GM19397 (cell line): ENCODE data around the gene PXDN.

Experiments used
- ATAC-seq: cut with Tn5 transposase; IDR thresholded peaks from one replicate; pipeline ENCODE4 v1.9.1; 2021; ENCODE audit warnings: mild to moderate bottlenecking, moderate library complexity; ENCODE audit not compliant: unreplicated experiment

The PXDN gene

DNA sequence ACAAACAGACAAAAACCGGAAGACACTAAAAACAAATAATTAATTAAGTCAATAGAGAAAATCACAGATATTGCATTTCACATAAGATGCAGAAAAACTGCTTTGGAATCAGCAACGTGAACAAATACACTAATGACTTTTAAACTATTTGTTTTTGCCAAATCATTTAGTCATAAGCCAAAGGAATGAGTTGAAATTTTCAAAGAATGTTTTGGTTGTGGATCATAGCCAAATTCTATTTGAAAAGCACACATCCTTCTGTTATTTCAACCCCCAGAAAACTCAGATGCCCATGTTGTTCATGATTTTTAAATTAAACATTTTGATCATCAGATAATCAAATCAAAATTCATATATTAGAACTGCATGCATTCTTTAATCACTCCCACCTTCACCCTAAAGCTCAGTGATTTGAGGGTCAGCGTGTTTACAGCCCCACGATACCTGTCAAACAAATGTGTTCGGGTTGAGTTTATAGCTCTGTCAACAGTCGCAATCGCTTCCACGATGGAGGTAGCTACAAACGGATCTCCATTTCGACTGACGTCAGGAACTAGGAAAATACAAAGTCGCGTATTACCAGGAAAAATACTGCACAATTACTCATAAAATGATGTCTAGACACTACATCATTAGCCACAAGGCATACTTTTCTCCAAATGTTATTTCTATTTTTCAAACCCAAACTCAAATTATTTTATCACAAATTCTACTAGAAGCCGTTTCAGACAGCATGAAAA is 90.2 kb downstream of the PXDN start:
- no peak for ATAC-seq

DNA sequence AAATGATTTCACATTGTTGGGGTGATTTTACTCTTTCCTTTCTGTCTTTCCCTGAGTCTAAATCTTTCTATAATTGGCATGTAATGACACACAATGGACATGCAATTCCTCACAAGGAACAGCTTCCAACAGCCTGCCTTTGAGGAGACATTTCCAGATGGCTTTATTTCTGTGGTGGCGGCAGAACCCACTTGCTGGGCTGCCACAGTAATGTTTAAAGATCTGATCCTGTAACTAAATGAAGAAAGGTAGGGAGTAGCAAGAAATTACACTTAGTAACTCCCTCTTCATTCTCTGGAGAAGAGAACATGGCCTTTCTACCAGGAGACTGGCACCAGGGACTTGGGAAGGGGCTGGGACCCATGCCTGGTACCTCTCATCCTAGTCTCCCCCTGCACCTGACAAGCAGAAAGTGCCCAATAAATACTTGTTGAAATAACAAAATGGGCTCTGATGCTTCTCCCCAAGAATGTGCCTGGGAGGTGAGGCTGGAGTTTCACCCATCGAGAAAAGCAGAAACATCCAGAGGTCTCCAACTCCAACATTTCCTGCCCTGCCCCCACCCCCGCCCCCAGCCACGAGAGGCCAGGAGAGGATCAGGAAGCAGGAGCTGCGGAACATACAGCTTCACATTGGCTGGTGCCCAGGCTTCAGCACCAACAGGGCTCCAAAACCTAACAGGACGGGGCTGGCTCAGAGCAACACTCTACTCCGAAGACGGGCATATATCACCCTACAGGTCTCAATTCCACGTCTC is 92.1 kb downstream of the PXDN start:
- no peak for ATAC-seq

DNA sequence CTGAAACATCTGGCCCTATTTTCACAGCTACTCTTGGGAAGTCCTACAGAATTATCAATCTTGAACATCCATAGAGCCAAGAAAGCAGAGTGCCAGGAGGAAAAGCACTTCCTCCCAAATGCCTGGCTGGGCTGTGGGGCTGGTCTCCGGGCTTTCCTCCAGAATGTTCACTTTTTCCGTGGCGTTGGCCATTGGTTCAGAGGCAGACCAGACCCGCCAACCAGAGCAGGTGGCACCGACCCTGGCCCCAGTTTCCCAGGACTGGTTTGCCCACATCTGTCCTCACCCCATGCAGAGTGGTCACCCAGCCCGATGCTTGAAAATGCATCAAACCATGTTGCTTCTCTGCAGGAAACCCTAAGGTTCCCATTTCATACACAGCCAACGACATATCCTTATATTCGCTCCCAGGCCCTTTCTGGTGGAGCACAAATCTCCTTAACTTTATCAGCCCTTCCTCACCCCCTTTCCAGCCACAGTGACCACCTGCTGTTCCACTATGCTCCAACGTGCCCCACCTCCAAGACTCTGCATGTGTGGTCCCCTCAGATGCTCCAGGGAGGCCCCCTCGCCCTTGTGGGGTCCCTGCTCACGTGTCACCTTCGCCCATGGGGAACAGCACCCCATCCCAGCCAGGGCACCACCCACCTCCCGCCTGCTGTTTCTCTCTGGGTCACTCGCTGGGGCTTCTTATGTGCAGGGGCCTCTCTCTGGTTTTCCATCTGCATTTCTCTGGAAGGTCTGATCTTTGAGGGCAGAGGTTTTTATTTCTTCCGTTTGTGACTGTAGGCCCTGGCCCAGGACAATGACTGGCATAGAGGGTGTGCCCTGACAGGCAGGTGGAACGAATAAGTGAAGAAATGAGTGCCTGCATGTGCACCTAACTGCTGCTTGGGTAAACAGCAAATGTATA is 92.9 kb downstream of the PXDN start:
- no peak for ATAC-seq

DNA sequence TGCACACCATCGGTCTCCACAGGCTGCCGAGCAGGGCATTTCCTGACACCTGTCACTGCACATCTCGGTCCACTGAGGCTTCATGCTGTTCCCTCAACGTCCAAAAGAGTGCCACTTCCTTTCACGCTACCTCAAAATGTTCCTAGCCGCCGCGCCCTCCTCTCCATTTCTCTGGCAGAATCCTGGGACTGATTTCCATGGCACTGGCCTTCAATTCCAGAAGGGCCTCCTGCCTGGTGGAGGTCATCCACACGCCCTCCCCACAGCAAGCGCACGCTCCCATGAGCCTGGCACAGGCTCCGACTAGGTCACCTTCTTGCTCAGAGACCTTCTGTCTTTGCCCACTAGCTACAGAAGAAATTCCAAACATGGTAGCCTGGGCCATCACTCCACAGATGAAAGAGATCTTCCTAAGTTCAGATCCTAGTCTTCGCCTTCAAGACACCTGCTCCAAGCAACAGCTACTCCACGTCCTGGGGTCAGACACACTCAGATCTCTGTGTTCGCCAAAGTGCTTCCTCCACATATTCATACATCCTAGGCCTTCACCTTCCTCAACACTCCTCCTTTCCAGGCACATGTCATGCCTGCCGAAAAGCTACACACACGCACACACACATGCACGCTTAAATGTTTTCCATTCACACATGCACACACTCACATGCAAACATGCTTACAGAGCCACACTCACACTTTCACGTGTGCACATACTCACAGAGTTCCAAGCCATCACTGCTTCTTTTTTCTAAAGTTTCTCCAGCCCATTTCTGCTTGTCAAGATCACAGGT is 94.0 kb downstream of the PXDN start:
- ATAC-seq: no peak

DNA sequence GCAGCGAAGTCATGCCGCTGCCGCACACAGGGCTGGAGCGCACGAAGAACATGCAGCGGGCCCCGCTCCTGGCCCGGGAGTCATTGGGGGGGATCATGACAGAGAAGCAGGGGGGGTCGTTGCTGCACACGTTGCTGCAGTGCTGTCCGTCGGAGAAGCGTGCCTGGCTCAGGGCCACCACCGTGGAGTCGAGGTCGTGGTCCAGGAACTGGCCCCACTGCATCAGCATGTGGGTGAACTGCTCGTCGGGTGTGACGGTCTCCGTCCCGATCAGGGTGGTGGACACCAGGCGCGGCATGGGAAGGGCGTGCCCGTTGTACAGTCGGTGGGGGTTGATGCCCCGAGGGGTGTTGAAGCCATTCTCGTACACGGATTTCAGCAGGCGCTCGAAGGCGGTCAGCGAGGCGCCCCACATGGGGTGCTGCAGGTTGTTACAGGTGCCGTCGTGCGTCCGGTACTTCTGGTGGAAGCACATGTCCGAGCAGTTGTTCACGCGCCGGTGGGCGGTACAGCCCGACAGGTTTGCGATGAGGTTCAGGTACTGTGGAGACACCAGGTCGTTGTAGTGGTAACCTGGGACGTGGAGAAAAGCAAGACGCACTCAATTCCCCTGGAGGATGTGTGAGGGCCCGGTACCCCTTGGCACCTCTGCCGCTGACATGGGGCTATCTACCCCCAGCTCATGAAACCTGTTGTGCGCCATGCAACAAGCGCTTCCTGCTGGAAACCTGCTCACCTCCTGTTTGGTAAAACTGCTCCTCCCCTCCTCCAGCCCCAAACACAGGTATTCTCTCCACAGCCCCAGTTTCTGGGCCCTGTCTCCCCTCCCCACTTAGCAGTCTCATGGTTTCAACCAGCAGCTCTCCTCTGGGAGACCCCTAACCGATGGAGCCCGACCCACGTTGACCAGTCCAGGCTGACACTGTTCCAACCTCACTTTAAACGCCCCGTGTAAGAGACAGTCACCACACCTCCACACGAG is 94.9 kb downstream of the PXDN start:
- no peak for ATAC-seq

DNA sequence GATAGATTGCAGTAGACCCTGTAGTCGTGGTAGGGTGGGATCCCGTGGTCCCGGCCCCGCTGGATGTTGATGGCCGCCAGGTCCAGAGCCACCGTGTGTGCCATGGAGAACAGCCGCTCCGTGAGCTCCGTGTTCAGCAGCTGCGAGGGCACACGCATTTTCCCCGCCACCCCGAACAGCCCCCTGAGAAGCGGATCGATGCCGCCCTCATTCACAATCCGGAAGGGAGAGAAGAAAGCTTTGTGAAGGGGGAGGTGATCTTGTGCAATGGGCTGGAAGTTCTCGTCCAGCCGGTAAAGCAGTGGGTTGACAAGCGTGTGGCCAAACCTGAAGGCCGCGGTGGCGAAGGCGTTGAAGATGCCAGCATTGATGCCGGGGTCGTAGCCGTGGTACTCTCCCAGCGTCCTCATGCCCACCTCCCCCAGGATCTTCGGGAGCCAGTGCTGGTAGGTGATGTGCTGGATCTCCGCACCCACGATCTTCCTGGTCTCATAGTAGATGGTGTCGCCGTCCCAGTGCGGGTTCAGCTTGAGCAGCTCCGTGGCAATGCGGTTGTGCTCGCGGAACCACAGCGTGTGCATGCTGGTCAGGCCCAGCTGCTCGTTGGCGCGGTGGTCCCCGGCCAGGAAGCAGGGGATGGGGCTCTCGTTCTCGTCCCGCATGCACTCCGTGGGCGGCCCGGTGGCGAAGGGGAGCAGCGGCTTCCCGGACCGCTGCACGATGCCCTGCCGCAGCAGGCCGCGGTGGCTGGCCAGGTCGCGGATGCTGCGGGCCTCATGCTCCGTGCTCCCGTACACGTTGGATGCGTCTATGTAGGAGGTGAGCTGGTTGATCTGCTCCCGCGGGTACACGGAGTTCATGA is 95.8 kb downstream of the PXDN start:
- ATAC-seq: no peak

DNA sequence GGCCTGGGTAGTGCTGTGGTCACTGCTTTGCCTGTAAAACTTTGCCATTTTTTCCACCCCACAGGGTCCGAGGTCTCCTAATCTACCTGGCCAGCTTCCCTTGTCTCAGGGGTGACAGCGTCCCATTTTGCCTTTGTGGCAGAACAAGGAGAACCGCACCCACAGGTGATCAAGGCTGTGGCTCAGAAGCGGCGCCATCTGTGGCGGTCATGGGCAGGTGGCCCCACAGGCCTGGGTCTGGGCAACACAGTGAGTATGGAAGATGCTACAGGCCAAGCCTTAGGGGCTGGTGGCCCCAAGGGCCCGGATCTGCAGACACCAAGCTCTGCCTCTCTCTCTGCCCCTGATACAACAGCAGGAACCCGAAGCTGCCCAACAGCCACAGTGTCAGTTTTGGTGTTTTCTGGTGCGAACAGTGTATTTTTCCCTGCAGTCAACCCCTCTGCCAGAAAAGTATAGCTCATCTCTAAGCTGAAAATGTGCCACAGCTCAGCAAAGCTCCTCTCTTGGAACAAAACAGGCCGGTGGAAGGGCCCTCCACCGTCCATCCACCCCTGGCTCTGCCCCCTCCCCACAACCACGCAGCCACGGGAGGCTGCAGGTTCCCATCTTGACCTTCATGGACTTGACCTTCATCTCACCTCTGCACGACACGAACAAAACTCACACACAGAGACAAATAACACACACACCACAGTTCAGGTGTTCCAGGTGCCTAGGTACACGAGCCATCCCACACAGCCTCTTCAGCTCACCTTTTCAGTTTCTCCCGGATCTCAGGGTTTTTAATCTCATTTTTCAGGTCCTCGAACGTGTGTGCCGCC is 96.7 kb downstream of the PXDN start:
- ATAC-seq: no peak

DNA sequence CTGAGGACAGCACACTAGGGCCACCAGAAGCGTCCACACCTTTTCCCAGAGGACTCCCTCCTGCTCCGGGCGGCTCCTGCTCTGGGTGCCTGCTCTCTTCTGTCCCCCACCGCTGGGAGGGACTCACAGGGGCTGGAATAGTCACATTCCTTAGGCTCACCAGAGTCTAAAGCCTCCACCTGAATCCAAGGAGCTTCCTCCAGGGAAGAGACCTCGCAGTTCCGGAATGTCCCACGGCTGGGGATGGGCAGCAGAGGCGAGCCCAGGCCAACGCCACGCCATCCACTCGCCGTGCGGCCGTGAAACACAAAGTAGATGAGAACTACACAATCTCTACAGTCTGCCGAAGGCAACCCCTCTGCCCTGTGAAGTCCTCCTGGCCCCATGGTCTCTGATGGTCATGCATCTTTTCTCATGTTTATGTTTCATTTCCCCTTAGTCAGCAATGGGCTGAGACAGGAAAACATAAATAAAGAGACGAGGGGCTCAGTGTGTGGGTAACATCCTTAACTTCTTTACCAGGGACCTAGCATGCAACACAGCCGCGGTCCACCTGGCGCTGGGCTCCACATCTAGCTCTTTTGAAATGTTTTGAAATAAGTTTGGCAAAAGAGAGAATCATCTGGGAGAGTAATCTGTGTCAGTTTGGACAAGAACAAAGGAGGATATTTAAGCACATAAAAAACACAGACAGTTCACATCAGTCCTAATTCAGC is 98.4 kb downstream of the PXDN start:
- ATAC-seq: no peak

DNA sequence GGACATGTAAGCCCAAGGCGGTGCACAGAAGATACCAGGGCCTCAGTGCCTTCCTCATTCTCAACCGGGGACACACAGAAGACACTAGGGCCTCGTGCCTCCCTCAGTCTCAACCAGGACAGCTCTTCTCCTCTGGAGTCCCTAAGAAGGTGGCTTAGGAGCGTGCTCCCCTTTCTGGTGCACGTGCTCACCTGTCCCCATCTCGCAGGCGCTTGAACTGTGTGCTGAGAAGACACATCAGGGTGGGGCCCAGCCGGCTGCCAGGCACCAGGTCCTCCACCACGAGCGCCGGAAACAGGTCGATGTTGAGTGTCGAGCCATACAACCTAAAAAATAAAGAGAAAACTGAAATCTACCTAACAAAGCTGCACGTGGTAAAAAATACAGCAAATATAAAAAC is 99.9 kb downstream of the PXDN start:
- ATAC-seq: no peak

DNA sequence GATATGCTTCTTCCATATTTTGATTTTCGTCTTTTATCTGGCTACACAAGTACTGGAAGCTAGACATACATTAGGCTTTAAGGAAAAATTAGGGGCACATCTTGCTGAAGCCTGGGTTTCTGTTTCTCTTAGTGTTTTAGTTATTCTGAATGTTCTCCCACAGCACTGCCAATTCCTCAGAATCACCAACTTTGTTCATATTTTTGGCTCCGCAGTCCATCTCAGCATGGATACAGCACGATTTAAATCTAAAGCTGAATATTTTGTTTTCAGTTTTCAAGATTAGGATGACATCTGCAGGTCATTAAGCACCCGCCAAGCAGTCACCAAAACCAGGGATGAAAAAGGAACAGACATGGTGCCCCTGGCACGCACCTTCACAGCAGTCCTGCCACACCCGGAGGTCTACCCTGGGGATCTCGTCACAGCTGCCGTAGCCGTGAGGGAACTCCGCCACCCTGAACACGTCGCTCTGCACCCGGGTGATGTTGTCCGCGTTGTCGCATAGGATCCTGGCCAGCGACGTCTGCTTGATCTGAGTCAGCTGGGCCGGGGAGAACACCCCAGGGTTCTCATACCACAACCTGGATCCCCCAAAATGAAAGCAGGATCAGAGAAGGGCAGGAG is 101.2 kb downstream of the PXDN start:
- ATAC-seq: no peak

DNA sequence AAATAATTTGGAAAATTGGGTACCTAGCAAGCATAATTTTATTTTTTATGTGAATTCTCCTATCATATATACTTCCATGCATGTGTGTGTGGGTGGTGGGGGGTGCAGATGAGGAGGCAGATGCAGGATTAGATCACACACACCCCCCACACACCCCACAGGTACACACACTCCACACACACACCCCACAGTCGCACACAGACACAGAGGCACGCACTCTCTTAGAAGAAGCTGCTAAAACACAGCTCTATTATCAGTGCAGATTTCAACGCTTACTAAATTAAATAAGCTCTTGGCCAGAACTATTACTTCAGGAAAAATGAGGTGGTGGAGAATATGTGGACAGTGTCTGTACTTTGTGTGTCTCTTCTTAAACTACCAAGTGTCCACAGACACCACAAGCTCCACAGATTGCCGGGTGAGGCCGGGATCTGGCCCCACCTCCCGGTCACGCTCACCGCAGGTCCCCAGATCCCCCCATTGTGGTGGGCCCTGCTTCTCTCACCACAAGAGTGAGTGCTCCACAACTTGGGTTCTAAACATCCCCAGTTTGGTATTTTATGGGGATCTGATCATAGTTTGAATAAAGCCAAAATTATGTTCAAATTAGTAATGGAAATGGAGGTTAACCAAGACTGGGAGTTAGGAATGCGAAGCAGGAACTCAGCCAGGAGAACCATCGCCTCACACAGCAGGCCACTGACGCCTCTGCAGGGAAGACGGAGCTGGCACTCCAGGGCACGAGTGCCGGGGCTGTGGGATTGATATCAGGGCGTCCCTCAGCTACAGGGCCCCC is 102.1 kb downstream of the PXDN start:
- no peak for ATAC-seq

DNA sequence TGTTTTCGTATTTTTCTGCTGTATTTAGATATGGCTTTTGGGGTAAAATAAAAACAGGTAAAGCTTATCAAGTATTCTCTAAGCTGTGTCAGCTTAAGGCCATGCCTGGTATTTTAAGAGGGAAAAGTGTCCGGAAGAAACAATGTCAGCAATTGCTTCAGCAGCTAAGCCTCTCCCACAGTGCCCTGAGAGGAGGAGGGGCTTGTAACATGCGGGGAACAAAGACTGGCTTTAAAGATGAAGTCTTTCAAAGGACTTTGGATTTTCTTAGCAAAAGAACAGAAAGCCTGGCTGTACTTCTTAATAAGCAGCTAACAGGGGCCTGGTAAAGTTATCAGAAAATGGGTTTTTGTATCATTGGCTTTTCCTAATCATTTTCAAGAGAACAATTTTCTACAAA is 102.8 kb downstream of the PXDN start:
- ATAC-seq: no peak

DNA sequence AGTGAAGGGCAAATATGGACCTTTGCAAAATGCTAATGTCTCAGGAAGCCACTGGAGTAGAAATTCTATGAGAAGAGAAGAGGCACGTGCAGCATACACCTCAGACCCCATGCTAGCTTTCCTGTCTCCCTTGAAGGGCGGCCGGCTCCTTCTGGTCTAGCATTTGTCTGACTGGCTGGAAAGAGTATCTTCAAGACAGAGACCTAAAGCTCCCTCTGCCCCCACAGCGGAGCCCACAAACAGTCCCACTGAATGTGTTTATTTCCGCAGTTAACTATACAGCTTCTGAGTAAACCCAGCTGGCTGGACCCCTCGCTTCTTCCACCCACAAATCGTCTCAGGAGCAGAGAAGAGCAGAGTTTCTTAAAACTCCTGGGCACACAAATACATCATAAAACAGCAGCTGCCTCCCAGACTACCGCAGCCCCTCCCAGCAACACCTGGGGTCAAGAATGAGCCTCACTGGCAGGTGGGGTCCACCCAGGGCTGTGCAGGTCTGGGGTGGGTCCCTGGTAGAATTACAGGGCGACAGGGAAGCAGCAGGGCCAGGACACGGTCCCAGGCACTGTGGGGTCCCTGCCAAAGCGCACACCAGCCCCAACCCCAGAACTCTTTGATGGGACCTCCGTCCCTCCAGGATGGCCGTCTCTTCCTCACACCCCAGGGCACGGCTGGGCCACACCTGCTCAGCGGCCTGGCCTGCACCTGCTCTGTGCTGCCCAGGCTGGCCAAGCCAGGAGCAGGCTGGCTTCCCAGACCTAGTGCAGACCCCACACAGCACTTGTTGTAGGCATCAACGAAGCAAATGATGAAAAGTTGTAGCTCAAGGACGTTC is 103.8 kb downstream of the PXDN start:
- ATAC-seq: no peak

DNA sequence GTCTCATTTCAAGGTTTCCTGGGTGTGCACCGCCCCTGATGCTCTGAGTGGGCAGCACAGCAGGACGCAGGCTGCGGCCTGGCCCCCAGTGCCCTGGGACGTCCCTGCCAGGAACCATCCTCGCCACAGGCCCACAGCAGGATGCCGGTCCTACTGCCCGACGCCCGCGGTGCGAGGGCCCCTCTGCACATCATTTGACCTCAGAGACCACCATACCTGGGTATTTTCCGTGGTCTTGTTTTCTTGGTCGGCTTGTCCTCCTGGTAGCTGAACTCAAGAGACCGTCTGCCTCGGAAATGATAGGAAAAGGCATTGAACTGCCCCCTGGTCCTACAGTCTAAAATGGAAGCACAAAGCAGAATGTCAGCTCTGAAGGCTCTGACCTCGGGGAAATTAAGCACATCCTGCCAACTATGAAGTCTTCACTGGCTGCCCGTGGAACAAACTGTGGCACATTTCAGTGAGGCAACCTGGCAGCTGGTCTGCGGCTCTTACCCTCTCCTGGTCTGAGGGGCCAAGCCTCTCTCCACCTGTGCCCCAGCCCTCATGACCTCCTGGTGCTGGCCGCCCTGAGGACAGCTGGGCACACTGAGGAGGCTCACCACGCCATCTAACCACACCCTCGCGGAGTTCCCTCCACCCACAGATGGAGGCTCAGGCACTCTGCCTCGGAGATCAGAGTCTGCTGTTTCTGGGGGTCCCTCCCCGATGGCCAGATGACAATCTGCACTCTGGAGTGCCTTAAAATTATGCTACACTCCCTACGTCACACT is 105.0 kb downstream of the PXDN start:
- no peak for ATAC-seq
